SK-N-SH (cell line): ENCODE measurements around the gene SND1. TPM values are rescaled to one million over a fixed set of nuclear protein-coding genes. Genes with fewer than 3 reads are reported as not detected.

ENCODE experiments used
- CTCF ChIA-PET: fragments of 300-600, 350-600 bp; formaldehyde crosslinking; extraction: SDS; loops from one replicate; lab custom pipeline; 2021; lab: Yijun Ruan, JAX
- POLR2A ChIA-PET: fragments of 350-600 bp; sonication (Branson Sonifier 250); formaldehyde crosslinking; extraction: SDS; loops from one replicate; lab custom pipeline; 2020; ENCODE audit warnings: antibody characterized with exemption, inconsistent platforms; lab: Yijun Ruan, JAX
- DNase-seq: peaks from one replicate; pipeline ENCODE4 v3.0.0; 2012
- H2AFZ ChIP-seq: fragments of 200-600 bp; sonication (generic); 2 replicates; pipeline ENCODE4 v1.8.1; 2016; ENCODE audit warnings: antibody characterized with exemption, mild to moderate bottlenecking, low read depth
- H3F3A ChIP-seq: fragments of 200-600 bp; sonication (generic); replicated peaks from 2 replicates; pipeline ENCODE3; 2016; ENCODE audit warnings: antibody characterized with exemption, mild to moderate bottlenecking; ENCODE audit not compliant: insufficient read depth
- H3K27ac ChIP-seq, 2 experiments: fragments of 200-500 bp in 1 of 2; fragments of 200-600 bp in 1 of 2; sonication (Bioruptor generic) in 1 of 2; sonication (generic), shearing (Covaris generic) in 1 of 2; 2 replicates each; pipeline versions ENCODE4 v1.5.1 to v1.6.1; 2014 to 2016; ENCODE audit warnings: low read depth in 2 of 2, inconsistent platforms in 1 of 2, low read length in 1 of 2, mild to moderate bottlenecking in 1 of 2, mixed read lengths in 1 of 2
- H3K27me3 ChIP-seq: fragments of 200-600 bp; sonication (generic), shearing (Covaris generic); 2 replicates; pipeline ENCODE4 v1.6.1; 2016; ENCODE audit warnings: mixed run types; ENCODE audit not compliant: insufficient read depth
- H3K36me3 ChIP-seq, 2 experiments: fragments of 200-500 bp in 1 of 2; fragments of 200-600 bp in 1 of 2; sonication (Bioruptor generic) in 1 of 2; sonication (generic) in 1 of 2; replicated peaks in 1 of 2; 2 replicates each; pipeline versions ENCODE3 to v1.5.1; 2014 to 2016; ENCODE audit warnings: low read length in 1 of 2, mild to moderate bottlenecking in 1 of 2; ENCODE audit not compliant: insufficient read depth in 2 of 2, control insufficient read depth in 1 of 2
- H3K4me1 ChIP-seq, 2 experiments: fragments of 200-500 bp in 1 of 2; fragments of 200-600 bp in 1 of 2; sonication (Bioruptor generic) in 1 of 2; sonication (generic), shearing (Covaris generic) in 1 of 2; 2 replicates each; pipeline versions ENCODE4 v1.5.1 to v1.6.1; 2014 to 2016; ENCODE audit warnings: low read depth in 1 of 2, low read length in 1 of 2, mixed run types in 1 of 2; ENCODE audit not compliant: insufficient read depth in 2 of 2, control insufficient read depth in 1 of 2
- H3K4me2 ChIP-seq: fragments of 200-600 bp; sonication (generic), shearing (Covaris generic); 2 replicates; pipeline ENCODE4 v1.6.1; 2017; ENCODE audit warnings: mixed run types
- H3K4me3 ChIP-seq, 2 experiments: fragments of 200-500 bp in 1 of 2; fragments of 200-600 bp in 1 of 2; sonication (Bioruptor generic) in 1 of 2; sonication (generic), shearing (Covaris generic) in 1 of 2; 2 replicates each; pipeline versions ENCODE4 v1.5.1 to v1.8.1; 2014 to 2016; ENCODE audit warnings: low read depth in 2 of 2, inconsistent platforms in 1 of 2, low read length in 1 of 2, mild to moderate bottlenecking in 1 of 2, mixed read lengths in 1 of 2, moderate library complexity in 1 of 2
- H3K79me2 ChIP-seq: fragments of 200-600 bp; sonication (generic); 2 replicates; pipeline ENCODE4 v1.8.1; 2017; ENCODE audit warnings: mild to moderate bottlenecking; ENCODE audit not compliant: insufficient read depth
- H3K9ac ChIP-seq: fragments of 200-600 bp; sonication (generic); 2 replicates; pipeline ENCODE4 v1.6.1; 2017; ENCODE audit warnings: mixed run types
- H3K9me2 ChIP-seq: fragments of 200-600 bp; sonication (generic); 2 replicates; pipeline ENCODE4 v1.6.1; 2017; ENCODE audit warnings: mixed run types
- H3K9me3 ChIP-seq: fragments of 200-600 bp; sonication (generic); 2 replicates; pipeline ENCODE4 v1.6.1; 2017; ENCODE audit warnings: mixed run types, mild to moderate bottlenecking, moderate library complexity
- H4K20me1 ChIP-seq: fragments of 200-600 bp; sonication (generic); 2 replicates; pipeline ENCODE4 v1.6.1; 2017; ENCODE audit warnings: mild to moderate bottlenecking, mixed run types; ENCODE audit not compliant: insufficient read depth
- CHD2 ChIP-seq: fragments of 150-350 bp; IDR thresholded peaks from 2 replicates; pipeline ENCODE4 v1.6.1; 2018; ENCODE audit warnings: low read length; ENCODE audit not compliant: partially characterized antibody
- EZH2phosphoT487 ChIP-seq: fragments of 200-600 bp; sonication (generic); IDR thresholded peaks from 2 replicates; pipeline ENCODE4 v1.6.1; 2017; ENCODE audit warnings: low read depth, mixed run types, mild to moderate bottlenecking, antibody characterized with exemption, moderate library complexity, borderline replicate concordance
- FOSL2 ChIP-seq: IDR thresholded peaks from 2 replicates; pipeline ENCODE4 v1.4.0; 2012; ENCODE audit warnings: low read depth, mild to moderate bottlenecking, moderate library complexity, borderline replicate concordance
- GATA2 ChIP-seq: sonication (generic); formaldehyde crosslinking; IDR thresholded peaks from 2 replicates; pipeline ENCODE4 v1.5.0; 2020; ENCODE audit warnings: mild to moderate bottlenecking, missing genetic modification reagents
- JUND ChIP-seq: IDR thresholded peaks from 2 replicates; pipeline ENCODE4 v1.4.0; 2012
- MXI1 ChIP-seq: IDR thresholded peaks from 2 replicates; pipeline ENCODE4 v1.6.1; 2012; ENCODE audit warnings: mild to moderate bottlenecking, low read depth, low read length, improper control_type of control experiment
- NRF1 ChIP-seq: IDR thresholded peaks from 2 replicates; pipeline ENCODE4 v1.6.1; 2012; ENCODE audit warnings: low read depth, mild to moderate bottlenecking, low read length
- RAD21 ChIP-seq: IDR thresholded peaks from 2 replicates; pipeline ENCODE4 v1.6.1; 2012; ENCODE audit warnings: mild to moderate bottlenecking, low read length
- RCOR1 ChIP-seq: fragments of 150-350 bp; IDR thresholded peaks from 2 replicates; pipeline ENCODE4 v1.6.1; 2017; ENCODE audit warnings: antibody characterized with exemption, low read length
- RXRA ChIP-seq: IDR thresholded peaks from 2 replicates; pipeline ENCODE4 v1.4.0; 2012; ENCODE audit warnings: low read depth, mild to moderate bottlenecking, borderline replicate concordance
- TAF1 ChIP-seq: IDR thresholded peaks from 2 replicates; pipeline ENCODE4 v1.6.1; 2012; ENCODE audit warnings: low read depth, mild to moderate bottlenecking, low read length, moderate library complexity, borderline replicate concordance
- TCF12 ChIP-seq: IDR thresholded peaks from 2 replicates; pipeline ENCODE4 v1.4.0; 2012
- TEAD4 ChIP-seq: IDR thresholded peaks from 2 replicates; pipeline ENCODE4 v1.4.0; 2012; ENCODE audit warnings: mild to moderate bottlenecking, borderline replicate concordance; ENCODE audit not compliant: insufficient read depth
- YY1 ChIP-seq: IDR thresholded peaks from 2 replicates; pipeline ENCODE4 v1.4.0; 2012; ENCODE audit warnings: low read depth, mild to moderate bottlenecking
- WGBS: methylation state at CpG from one replicate; pipeline ENCODE4 v1.1.6; 2017; ENCODE audit warnings: low lambda C conversion rate; 5-methylcytosine and 5-hydroxymethylcytosine counted together
- polyA plus RNA-seq, 3 experiments: library from polyadenylated mRNA; depleted of rRNA; stranded (reverse); fragments of >200 nt; gene quantifications; 2 replicates each; pipeline ENCODE4 v1.2.3, GENCODE V29; 2012
- TF ChIP-seq, protein P1 (sequence below): fragments of 200-600 bp; sonication (generic); IDR thresholded peaks from 2 replicates; pipeline ENCODE4 v1.6.1; 2017; ENCODE audit warnings: antibody characterized with exemption, mild to moderate bottlenecking, moderate library complexity

SND1 gene
- polyA plus RNA-seq, 1 of the 3 experiments (the other 2 are of a cell fraction): 165 TPM

DNA sequence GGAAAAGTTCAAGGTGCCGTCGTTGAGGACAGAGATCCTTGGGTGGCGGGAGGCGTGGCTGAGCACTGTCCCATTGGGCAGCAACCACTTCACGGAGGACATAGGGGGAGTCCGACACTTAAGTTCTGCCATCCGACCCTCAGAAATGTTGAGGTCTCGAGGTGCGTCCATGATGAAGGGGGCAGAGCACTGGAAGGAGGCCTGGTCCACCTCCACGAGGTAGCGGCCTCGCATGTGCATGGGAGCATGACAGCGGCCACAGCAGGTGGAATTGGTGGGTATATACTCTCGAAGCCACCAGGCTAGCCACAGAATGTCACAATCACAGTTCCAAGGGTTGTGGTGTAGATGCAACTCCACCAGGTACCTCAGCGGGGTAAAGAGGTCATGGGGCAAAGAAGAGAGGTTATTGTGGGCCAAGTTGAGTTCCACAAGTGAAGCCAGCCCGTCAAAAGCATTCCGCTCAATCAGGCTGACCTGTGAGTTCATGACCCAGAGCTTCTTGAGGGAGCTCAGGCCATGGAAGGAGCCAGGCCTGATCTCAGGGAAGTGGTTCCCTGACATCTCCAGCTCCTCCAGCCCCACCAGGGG is 377.5 kb downstream of the SND1 start:
- no peak for DNase-seq
- H3K27me3 ChIP-seq: no peaks in the 10 kb centered on the region
- H3K79me2 ChIP-seq: peaks cover 11% of the 10 kb centered on the region; the same call in 1 of the 2 replicates
- ChIA-PET CTCF (interaction anchor here (0.6 to 3.5 kb wide), 9 partner anchors 10 to 322 kb away, joined by 3 to 21 read pairs (median 5); no protein-coding TSS in a partner anchor), POLR2A (no interaction called here)
- no peak overlapping the region for H3K27ac ChIP-seq
- H3K36me3 ChIP-seq: peaks cover 0 to 19% of the 10 kb centered on the region in 2 experiments
- no peak overlapping the region for H2AFZ ChIP-seq
- H3F3A ChIP-seq: no peaks in the 10 kb centered on the region
- H3K9me2 ChIP-seq: no peaks in the 10 kb centered on the region
- TF ChIP-seq JUND (no peak), TCF12 (no peak), RCOR1 (no peak), GATA2 (CRISPR knock-in tag) (no peak), MXI1 (no peak), TAF1 (no peak), CHD2 (no peak), FOSL2 (no peak), RXRA (no peak), EZH2phosphoT487 (no peak), TEAD4 (no peak)
- TF ChIP-seq, protein P1, sequence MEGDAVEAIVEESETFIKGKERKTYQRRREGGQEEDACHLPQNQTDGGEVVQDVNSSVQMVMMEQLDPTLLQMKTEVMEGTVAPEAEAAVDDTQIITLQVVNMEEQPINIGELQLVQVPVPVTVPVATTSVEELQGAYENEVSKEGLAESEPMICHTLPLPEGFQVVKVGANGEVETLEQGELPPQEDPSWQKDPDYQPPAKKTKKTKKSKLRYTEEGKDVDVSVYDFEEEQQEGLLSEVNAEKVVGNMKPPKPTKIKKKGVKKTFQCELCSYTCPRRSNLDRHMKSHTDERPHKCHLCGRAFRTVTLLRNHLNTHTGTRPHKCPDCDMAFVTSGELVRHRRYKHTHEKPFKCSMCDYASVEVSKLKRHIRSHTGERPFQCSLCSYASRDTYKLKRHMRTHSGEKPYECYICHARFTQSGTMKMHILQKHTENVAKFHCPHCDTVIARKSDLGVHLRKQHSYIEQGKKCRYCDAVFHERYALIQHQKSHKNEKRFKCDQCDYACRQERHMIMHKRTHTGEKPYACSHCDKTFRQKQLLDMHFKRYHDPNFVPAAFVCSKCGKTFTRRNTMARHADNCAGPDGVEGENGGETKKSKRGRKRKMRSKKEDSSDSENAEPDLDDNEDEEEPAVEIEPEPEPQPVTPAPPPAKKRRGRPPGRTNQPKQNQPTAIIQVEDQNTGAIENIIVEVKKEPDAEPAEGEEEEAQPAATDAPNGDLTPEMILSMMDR: no peak
- peaks cover 4 to 41% of the 10 kb centered on the region in 2 experiments; a peak in 2 of 4 replicates for H3K4me1 ChIP-seq
- H3K4me2 ChIP-seq: no peak overlapping the region
- H4K20me1 ChIP-seq: peaks cover 74% of the 10 kb centered on the region
- H3K4me3 ChIP-seq: no peak overlapping the region
- H3K9me3 ChIP-seq: no peaks in the 10 kb centered on the region
- H3K9ac ChIP-seq: no peak overlapping the region
- WGBS: 96% methylated on average over 17 of the region's 17 CpGs

DNA sequence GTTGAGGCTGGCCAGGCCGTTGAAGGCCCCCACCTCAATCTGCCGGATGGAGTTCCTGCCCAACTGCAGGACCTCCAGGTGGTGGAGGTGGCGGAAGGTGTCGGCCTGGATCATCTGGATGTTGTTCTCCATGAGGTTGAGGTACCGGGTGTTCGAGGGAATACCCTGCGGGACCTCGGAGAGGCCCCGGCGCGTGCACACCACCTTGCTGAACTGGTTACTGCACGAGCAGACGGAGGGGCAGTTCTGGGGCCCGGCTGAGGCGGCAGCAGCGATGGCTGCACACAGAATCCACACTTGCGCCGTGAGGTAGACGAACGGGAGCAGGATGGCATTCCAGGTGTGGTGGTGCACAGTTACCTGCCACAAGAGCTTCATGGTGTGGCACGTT is 378.3 kb downstream of the SND1 start:
- Histone ChIP-seq H3F3A (no peaks in the 10 kb centered on the region), H2AFZ (no peak overlapping the region), H3K4me3 (no peak overlapping the region), H3K9me2 (no peaks in the 10 kb centered on the region), H3K4me2 (no peak overlapping the region), H3K4me1 (peaks cover 4 to 33% of the 10 kb centered on the region in 2 experiments; a peak in 2 of 4 replicates), H3K27ac (no peak overlapping the region), H3K9me3 (no peaks in the 10 kb centered on the region), H3K27me3 (no peaks in the 10 kb centered on the region), H3K9ac (no peak overlapping the region), H3K36me3 (peaks cover 0 to 18% of the 10 kb centered on the region in 2 experiments), H3K79me2 (peaks cover 9% of the 10 kb centered on the region; the same call in 1 of the 2 replicates), H4K20me1 (peaks cover 76% of the 10 kb centered on the region)
- POLR2A ChIA-PET: interaction anchor here (1.0 kb wide), 1 partner anchor 36 kb away, joined by 3 read pairs; no protein-coding TSS in a partner anchor
- CTCF ChIA-PET: interaction anchor here (0.6 to 3.5 kb wide), 14 partner anchors 9 to 323 kb away, joined by 3 to 21 read pairs (median 5); no protein-coding TSS in a partner anchor
- TF ChIP-seq TCF12 (no peak), YY1 (no peak), RAD21 (no peak), NRF1 (no peak)
- TF ChIP-seq, protein P1: no peak
- 96% methylated on average over 21 of the region's 21 CpGs for WGBS
- DNase-seq: no peak
